ENCODE results near the gene CAPN6.

- no peak for TF ChIP-seq CTCF (IDR thresholded peaks at IDR 0.05; ENCODE audit: low read depth, low read length, poor library complexity, severe bottlenecking)
- TF ChIP-seq EZH2phosphoT487 (IDR thresholded peaks at IDR 0.05; ENCODE audit: borderline replicate concordance, low read length) = no peak
These were observed 38.8 kb upstream of the CAPN6 start for GRCh38 chrX:111309083-111309482.

Measured in DOHH2 (cell line).